DOHH2 (cell line): ENCODE results near the gene NOTCH4.

Source experiments
- CTCF ChIP-seq: fragments of 200-600 bp; sonication (generic); IDR thresholded peaks from one replicate; pipeline ENCODE4 v1.5.1; 2014; ENCODE audit warnings: antibody characterized with exemption, mild to moderate bottlenecking, low read depth, low read length; ENCODE audit not compliant: poor library complexity, severe bottlenecking
- EZH2phosphoT487 ChIP-seq: fragments of 200-600 bp; sonication (generic); IDR thresholded peaks from 2 replicates; pipeline ENCODE4 v1.6.1; 2017; ENCODE audit warnings: borderline replicate concordance, mild to moderate bottlenecking, antibody characterized with exemption, low read length, moderate library complexity, mixed read lengths

GRCh38 chr6:32239462-32239861 is 15.6 kb upstream of the NOTCH4 start:
- TF ChIP-seq CTCF, result no peak
- TF ChIP-seq EZH2phosphoT487, result no peak
